ENCODE results near the gene HHIPL1.

The HHIPL1 gene

DNA sequence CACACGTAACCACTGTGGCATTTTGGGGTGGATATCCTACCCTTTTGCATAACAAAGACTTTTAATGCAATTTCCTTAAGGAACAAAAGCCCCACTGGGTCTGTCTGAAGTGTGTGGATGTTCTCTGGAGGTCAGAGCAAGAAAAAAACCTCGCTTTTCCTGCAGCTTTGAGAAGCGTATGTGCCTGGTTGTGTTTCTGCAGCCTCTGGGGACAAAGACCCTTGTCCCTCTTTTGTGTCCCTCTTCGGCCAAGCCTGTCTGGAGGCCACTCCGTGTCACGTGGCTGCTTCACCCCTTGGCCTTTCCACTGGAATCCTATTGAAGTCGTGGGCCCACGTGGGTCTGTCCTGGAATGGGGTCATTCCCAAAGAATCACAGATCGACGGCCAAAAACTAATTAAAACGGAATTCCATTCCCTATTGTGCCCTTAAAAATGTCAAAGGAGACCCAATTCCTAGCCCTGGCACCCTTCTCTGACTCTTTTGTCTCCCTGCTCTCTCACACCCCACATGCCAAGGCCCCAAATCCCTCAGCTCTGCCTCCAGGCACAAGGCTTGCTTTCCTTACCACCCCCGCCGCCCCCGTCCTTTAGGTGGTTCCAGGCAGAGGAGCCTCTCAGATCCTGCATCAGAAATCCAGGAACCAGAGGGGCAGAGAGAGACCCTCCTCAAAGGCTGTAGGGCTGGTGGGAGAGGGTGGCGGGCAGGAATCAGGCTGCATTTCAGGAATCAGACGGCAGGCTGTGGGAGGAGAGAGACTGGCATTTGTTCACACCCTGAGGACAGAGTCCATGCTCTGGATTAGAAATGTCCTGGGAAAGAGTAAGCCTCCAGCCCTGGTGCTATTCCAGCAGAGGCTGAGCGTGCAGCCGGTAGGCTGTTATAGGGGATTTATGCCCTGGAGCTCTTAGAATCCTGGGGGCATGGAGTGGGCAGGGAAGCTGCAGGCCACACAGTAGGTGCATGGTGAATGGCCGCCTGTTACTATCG lies 26.6 kb downstream of the HHIPL1 start:
- TF ChIP-seq, protein P1, sequence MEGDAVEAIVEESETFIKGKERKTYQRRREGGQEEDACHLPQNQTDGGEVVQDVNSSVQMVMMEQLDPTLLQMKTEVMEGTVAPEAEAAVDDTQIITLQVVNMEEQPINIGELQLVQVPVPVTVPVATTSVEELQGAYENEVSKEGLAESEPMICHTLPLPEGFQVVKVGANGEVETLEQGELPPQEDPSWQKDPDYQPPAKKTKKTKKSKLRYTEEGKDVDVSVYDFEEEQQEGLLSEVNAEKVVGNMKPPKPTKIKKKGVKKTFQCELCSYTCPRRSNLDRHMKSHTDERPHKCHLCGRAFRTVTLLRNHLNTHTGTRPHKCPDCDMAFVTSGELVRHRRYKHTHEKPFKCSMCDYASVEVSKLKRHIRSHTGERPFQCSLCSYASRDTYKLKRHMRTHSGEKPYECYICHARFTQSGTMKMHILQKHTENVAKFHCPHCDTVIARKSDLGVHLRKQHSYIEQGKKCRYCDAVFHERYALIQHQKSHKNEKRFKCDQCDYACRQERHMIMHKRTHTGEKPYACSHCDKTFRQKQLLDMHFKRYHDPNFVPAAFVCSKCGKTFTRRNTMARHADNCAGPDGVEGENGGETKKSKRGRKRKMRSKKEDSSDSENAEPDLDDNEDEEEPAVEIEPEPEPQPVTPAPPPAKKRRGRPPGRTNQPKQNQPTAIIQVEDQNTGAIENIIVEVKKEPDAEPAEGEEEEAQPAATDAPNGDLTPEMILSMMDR (IDR thresholded peaks at IDR 0.05; ENCODE audit: borderline replicate concordance, insufficient read depth, low read depth, low read length): no peak

DNA sequence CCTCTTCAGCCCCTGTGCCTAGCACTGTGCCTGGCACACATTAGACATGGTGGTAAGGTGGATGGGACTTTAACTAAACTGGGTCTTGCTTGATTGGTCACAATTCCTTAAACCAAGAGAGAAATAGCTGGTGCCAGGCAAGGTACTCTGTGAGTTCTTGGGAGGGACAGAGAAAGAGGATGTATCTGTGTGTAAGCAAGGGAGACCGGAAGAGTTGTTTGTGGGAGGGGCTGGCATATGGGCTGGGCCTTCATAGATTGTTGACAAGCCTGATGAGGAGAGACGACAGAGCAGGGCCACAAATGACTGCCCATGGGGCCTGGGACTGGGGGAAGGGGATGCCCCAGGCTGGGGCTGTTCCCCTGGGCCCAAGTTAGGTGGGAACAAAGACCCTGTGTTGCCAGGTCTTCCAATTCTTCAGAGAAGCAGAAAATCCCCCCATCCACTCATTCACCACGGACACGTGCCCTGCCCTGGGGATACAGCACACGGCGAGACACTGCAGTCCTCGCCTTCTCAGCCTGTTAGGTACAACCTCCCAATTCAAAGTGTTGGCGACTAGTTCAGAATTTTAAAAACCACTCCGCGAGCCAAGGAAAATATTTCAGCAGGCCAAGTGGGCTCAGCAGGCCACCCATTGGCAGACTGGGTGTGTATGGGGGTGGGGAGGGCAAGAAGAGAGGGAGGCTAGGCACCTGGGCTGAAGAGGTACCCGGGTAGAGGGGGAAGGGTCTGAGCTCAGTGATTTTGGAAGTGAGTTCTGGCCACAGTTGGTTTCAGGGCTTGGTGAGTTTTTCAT lies 27.8 kb downstream of the HHIPL1 start:
- TF ChIP-seq, protein P1 (IDR thresholded peaks at IDR 0.05; ENCODE audit: borderline replicate concordance, insufficient read depth, low read depth, low read length): no peak
- no peak overlapping the region for H3K4me3 ChIP-seq (ENCODE audit: low read depth, low read length)

More for the DNA sequence above, 26.6 kb downstream of the HHIPL1 start:
- H3K4me3 ChIP-seq (ENCODE audit: low read depth, low read length): no peak overlapping the region

DNA sequence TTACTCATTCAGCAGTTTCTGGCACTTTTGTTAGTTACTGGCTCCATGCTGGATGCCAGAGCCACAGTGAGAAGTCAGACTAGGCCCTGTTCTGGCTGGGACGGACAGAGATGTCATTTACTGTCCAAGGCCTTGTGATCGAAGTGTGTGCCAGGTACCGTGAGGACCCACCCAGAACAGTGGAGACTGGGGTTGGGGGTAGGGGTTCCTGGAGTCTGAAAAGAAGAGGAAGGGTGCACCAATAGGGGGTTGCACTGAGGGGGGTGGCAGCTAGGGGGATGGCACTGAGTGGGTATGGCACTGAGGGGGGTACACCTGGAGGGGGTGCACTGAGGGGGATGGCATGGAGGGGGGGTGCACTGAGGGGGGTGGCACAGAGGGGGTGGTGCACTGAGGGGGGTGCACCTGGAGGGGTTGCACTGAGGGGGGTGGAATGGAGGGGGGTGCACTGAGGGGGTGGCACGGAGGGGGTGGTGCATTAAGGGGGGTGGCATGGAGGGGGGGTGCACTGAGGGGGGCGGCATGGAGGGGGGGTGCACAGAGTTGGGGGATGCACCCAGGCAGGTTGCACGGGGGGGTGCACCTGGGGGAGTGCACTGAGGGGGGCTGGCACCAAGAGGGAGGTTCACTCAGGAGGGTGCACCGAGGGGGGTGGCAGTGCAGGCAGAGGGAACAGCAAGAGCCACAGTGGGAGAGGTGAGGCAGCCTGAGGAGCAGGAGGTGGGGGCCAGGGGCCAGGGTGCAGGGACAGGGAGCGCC lies 28.6 kb downstream of the HHIPL1 start:
- H3K4me3 ChIP-seq (ENCODE audit: low read depth, low read length): no peak overlapping the region
- TF ChIP-seq, protein P1 (IDR thresholded peaks at IDR 0.05; ENCODE audit: borderline replicate concordance, insufficient read depth, low read depth, low read length): no peak

DNA sequence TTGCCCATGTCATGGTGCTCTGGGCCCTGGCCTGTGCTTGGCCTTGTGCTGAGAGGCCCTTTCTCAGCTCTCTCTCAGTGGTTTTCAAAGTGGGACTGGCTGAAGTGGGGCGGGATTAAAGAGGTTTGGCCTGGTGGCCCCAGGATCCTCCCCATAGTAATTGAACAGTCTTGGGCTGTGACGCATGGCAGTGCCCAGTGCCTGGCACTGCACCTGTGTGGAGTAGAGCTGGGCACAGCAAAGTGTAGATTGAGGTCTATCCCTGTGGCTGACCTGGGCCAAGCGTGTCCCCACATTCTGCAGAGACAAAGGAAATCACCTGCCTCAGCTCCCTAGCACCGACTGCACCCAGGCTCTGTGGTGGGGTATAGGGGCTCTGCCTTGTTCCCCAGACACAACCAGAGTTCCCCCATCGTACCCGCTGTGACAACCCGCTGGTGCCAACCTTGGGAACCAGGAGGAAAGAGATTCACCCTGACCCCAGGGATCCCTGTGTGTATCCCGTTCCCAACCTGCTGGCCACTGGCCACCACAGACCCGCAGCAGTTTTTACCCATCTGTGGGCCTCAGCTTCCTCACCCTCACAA lies 29.2 kb downstream of the HHIPL1 start:
- H3K4me3 ChIP-seq (ENCODE audit: low read depth, low read length): no peak overlapping the region
- TF ChIP-seq, protein P1 (IDR thresholded peaks at IDR 0.05; ENCODE audit: borderline replicate concordance, insufficient read depth, low read depth, low read length): no peak

DNA sequence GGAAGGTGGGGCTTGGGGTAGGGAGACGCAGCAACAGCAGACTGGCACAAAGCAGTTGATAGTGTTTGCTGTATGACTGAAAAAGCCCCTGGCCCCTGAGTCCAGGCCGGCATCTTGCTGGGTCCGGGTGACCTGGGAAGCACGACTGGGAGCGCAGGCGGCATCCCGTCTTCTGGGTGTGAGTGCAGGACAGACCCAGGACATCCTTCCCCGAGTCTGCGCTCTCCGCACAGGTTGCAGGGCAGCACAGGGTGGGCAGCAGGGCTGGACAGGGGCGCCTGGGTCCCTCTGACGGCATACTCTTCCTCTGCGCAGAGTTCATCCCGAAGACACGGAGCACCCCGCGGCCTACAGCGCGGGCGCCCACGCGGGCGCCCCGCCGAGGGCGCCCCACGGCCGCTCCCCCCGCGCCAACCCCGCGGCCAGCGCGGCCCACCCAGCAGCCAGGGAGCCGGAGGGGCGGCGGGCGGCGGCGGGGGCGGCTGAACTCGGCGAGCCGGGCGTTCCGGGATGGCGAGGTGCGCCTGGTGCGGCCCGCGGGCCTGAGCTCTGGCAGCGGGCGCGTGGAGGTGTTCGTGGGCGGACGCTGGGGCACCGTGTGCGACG lies 29.9 kb downstream of the HHIPL1 start:
- TF ChIP-seq, protein P1 (IDR thresholded peaks at IDR 0.05; ENCODE audit: borderline replicate concordance, insufficient read depth, low read depth, low read length): no peak
- H3K4me3 ChIP-seq (ENCODE audit: low read depth, low read length): no peak overlapping the region

DNA sequence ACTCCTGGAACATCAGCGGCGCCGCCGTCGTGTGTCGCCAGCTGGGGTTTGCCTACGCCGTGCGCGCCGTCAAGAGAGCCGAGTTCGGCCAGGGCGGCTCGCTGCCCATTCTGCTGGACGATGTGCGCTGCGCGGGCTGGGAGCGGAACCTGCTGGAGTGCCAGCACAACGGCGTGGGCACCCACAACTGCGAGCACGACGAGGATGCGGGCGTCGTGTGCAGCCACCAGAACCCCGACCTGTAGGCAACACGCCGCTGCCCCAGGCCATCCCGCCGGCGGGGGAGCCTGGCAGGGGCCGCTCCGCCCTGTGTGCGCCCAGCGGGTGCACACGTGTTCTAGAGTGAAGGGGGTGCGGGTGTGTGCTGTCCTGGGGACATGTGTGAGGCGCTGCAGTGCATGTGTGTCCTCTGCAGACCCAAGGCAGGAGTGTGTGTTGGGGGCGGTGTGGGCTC lies 30.5 kb downstream of the HHIPL1 start:
- TF ChIP-seq, protein P1 (IDR thresholded peaks at IDR 0.05; ENCODE audit: borderline replicate concordance, insufficient read depth, low read depth, low read length): no peak

More for the DNA sequence above, 30.5 kb downstream of the HHIPL1 start:
- no peak overlapping the region for H3K4me3 ChIP-seq (ENCODE audit: low read depth, low read length)

All from GM12875 (cell line).